Calu3 (cell line): ENCODE data around the gene ADCK1. TPM values are rescaled to one million over a fixed set of nuclear protein-coding genes. Genes with fewer than 3 reads are reported as not detected.
"Not testable (repeated sequence)": the region's sequence is repeated elsewhere in the genome, so short reads cannot be mapped to it uniquely, and the experiment has no call there.

ENCODE experiments used
- BruUV-seq: library from RNA; stranded (reverse); fragments of 400-500 nt; replicated peaks from 2 replicates; lab custom pipeline; 2021; lab: Mats Ljungman, UMichigan
- CTCF ChIA-PET: fragments of 300-600 bp; sonication (Branson Sonifier 250); formaldehyde crosslinking; loops from one replicate; lab custom pipeline; 2022; ENCODE audit warnings: antibody characterized with exemption; lab: Charles Lee
- DNase-seq: peaks from one replicate; pipeline ENCODE4 v3.0.0; 2022
- H3K27ac Mint-ChIP-seq: one replicate; pipeline ENCODE4 v1.8.0; 2022; ENCODE audit warnings: mixed read lengths; ENCODE audit not compliant: unreplicated experiment
- H3K27me3 Mint-ChIP-seq: one replicate; pipeline ENCODE4 v1.8.0; 2022; ENCODE audit warnings: mixed read lengths; ENCODE audit not compliant: unreplicated experiment
- H3K36me3 Mint-ChIP-seq: one replicate; pipeline ENCODE4 v1.8.0; 2022; ENCODE audit warnings: mild to moderate bottlenecking, moderate library complexity, mixed read lengths; ENCODE audit not compliant: insufficient read depth, unreplicated experiment
- H3K4me1 Mint-ChIP-seq: one replicate; pipeline ENCODE4 v1.8.0; 2022; ENCODE audit warnings: mild to moderate bottlenecking, low read depth, mixed read lengths; ENCODE audit not compliant: unreplicated experiment
- H3K4me3 Mint-ChIP-seq: one replicate; pipeline ENCODE4 v1.8.0; 2022; ENCODE audit warnings: mild to moderate bottlenecking, low read depth, moderate library complexity, mixed read lengths; ENCODE audit not compliant: unreplicated experiment
- H3K9me3 Mint-ChIP-seq: one replicate; pipeline ENCODE4 v1.8.0; 2022; ENCODE audit warnings: low read depth, mixed read lengths; ENCODE audit not compliant: unreplicated experiment
- CTCF ChIP-seq: fragments of 200-600 bp; IDR thresholded peaks from one replicate; pipeline ENCODE4 v1.8.0; 2022; ENCODE audit warnings: antibody characterized with exemption; ENCODE audit not compliant: unreplicated experiment
- intact Hi-C: fragments of 100-400 bp; cut with micrococcal nuclease; formaldehyde crosslinking; loops from one replicate; pipeline ENCODE4 v1.10.0; 2022; ENCODE audit not compliant: unreplicated experiment
- total RNA-seq: library from RNA; stranded (reverse); gene quantifications from 2 replicates; pipeline ENCODE4 v1.2.3, GENCODE V29; 2022

Gene ADCK1
- total RNA-seq, 1 experiment from 2014 or later = 9.1 TPM

- CTCF ChIA-PET = no interaction called here
- Mint-ChIP-seq H3K9me3 (peaks cover 7% of the 10 kb centered on the region), H3K4me3 (no peak overlapping the region), H3K27me3 (no peaks in the 10 kb centered on the region), H3K27ac (no peak overlapping the region), H3K36me3 (no peaks in the 10 kb centered on the region), H3K4me1 (no peaks in the 10 kb centered on the region)
- TF ChIP-seq CTCF = no peak
- intact Hi-C loops = no loop called here
- BruUV-seq = no TSS peak
- no peak for DNase-seq
Measured at GRCh38 chr14:77947372-77947771, 147.5 kb downstream of the ADCK1 start.

- no peaks in the 10 kb centered on the region for H3K27me3 Mint-ChIP-seq
- no TSS peak for BruUV-seq
- no peaks in the 10 kb centered on the region for H3K4me1 Mint-ChIP-seq
- no peaks in the 10 kb centered on the region for H3K36me3 Mint-ChIP-seq
- CTCF ChIA-PET = no interaction called here
- TF ChIP-seq CTCF = no peak
- H3K4me3 Mint-ChIP-seq = no peak overlapping the region
- H3K9me3 Mint-ChIP-seq = peaks cover 7% of the 10 kb centered on the region
- no peak for DNase-seq
- intact Hi-C loops = no loop called here
- no peak overlapping the region for H3K27ac Mint-ChIP-seq
Measured at GRCh38 chr14:77950371-77951063, 150.6 kb downstream of the ADCK1 start.

GRCh38 chr14:77955816-77956484 lies 156.0 kb downstream of the ADCK1 start:
- Mint-ChIP-seq H3K36me3 (no peaks in the 10 kb centered on the region), H3K4me1 (no peaks in the 10 kb centered on the region), H3K27ac (no peak overlapping the region), H3K4me3 (no peak overlapping the region), H3K27me3 (peaks cover 28% of the 10 kb centered on the region), H3K9me3 (no peaks in the 10 kb centered on the region)
- intact Hi-C loops = no loop called here
- no TSS peak for BruUV-seq
- TF ChIP-seq CTCF = no peak
- DNase-seq = no peak
- CTCF ChIA-PET = interaction anchor here (0.6 kb wide), 1 partner anchor 53 kb away, joined by 3 read pairs; no protein-coding TSS in a partner anchor

- DNase-seq, CTCF ChIA-PET, H3K9me3 Mint-ChIP-seq, intact Hi-C loops, H3K4me3 Mint-ChIP-seq, H3K27ac Mint-ChIP-seq, BruUV-seq, H3K36me3 Mint-ChIP-seq, H3K4me1 Mint-ChIP-seq: not testable (repeated sequence)
- H3K27me3 Mint-ChIP-seq = peaks cover 28% of the 10 kb centered on the region
Measured at GRCh38 chr14:77959686-77960085, 159.8 kb downstream of the ADCK1 start.
